CD4-positive, alpha-beta T cell treated with Interleukin-6 for 4 hours (primary cell): Measurements from ENCODE around the gene SAMD1.

Experiments used
- DNase-seq: peaks from one replicate; pipeline ENCODE4 v3.0.0-alpha.2; 2020; ENCODE audit warnings: mixed read lengths

The SAMD1 gene

DNA sequence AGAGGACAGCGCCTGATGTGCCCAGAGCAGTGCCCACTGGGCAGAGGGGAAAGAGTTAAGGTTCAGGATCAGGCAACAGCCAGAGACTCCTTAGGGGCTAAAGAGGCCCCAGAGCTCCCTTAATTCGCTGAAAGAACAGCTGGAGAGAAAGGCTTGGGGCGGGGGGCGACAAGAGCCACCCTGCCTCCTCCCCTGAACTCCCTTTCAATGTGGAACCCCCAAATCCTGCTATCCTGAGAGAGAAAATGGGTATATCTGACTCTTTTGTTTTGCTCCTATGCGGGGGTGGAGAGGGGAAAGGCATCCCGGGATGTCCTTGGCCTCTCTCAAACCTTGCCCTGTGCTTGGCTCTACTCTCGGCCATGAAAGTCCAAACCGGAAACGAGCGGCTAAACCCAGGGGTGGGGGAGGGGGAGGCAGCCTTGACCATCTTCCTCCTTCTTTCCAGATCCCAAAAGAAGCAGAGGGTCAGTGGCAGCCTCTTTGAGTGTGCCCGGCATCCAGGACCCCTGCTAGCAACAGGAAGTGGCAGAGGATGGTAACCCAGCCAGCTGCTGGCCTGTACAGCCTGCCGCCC is 22.3 kb upstream of the SAMD1 start:
- DNase-seq: no peak

DNA sequence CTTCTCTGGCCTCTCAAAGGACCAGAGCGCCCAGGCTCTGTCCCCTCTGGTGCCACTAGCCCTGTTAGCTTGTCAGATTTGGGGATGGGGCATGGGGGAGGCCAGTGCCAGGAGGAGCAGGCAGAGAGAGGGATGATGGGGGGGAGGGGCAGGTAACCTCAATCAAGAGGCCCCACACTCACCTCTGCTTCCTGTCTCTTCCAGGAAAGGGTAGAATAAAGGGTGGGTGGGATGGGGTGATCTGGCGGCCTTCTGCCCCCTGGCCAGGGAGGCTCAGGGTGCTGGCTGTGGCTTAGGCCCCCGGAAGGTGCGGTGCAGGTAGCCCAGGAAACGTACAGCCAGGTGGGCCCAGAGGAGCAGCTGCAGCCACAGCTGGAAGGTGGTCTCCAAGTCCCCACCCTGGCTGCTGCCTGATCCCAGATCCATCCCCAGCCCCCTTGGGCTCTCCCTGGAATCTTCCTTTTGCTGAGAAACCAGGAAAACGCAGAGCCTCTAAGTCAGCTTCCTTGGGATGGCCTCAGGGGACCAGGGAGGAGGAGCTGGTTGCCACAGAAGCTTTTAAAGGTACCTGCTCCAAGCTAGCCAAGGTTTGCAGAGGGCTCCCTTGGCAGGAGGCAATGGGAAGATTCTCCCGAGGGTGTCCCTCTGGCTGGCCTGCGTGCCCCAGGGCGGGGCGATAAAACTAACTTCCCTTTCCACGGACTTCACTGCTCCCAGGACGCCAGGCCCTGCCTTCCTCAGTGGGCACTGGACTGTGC is 21.7 kb upstream of the SAMD1 start:
- DNase-seq: no peak

DNA sequence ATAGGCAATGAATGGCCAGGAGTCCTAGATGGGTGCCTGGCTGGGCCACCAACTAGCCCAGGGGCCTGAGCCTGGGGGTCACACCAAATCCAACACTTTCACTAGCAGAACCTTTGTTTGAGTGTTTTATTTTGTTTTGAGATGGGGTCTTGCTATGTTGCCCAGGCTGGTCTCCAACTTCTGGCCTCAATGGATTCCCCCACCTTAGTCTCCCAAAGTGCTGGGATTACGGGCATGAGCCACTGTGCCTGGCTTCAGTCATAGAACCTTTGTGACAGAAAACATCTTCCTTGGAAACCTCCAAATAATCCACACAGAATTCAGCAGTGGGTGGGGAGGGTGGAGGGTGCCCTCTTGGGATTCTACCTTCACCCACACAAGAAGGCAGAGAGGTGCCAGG is 20.9 kb upstream of the SAMD1 start:
- DNase-seq: no peak

DNA sequence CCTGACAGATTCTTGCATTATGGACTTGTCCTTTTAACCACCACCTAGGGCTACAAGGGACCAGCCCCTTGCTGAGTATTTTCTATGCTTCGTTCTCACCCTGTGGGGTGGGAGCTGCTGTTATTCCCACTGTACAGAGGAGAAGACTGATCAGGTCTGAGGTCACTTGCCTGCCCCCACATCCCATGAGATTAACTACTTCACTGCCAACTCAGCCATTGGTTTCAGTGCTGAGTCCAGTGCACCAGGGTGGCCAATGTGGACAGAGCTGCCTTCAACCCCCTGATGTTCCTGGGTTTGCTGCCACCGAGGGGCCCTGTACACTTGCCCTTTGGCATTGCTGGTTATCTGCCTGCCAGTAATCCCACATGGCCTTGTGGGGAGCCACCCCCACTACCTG is 20.1 kb upstream of the SAMD1 start:
- DNase-seq: no peak

DNA sequence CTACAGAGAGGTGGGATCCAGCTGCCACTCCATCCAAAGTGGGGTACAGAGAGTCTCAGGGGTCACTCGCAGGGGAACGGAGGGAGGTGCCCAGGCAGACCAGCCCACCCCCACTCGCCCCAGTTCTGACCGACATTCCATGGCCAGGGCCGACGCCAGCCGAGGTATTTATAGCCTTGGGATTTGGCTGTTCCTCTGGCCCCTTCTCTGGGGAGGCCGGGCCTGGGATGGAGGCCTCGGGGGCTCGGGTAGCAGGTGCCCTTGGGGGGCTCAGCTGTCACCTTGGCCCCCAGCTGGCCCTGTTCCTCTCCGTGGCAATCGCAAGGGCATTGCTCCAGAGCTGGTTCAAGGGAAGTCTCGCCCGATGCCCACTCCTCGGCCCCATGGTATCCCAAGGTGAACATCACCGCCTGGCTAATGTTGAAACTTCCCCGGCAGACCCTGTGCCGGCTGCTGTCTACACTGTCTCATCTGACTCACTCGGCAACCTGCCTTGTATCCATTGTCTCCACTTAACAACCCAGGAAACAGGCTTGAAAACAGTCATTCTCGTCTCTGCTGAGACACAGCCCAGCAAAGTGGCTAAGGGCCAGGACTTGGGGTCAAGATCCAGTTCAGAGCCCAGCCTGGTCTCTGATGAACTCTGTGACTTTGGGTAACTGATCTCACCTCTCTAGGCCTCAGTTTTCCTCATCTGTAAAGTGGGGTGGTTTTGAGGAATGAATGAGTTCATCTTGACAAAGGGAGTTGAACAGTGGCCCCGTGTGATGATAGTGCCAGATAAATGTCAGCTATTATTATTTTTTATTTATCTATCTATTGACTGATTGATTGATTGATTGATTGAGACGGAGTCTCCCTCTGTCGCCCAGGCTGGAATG is 17.3 kb upstream of the SAMD1 start:
- DNase-seq: no peak

DNA sequence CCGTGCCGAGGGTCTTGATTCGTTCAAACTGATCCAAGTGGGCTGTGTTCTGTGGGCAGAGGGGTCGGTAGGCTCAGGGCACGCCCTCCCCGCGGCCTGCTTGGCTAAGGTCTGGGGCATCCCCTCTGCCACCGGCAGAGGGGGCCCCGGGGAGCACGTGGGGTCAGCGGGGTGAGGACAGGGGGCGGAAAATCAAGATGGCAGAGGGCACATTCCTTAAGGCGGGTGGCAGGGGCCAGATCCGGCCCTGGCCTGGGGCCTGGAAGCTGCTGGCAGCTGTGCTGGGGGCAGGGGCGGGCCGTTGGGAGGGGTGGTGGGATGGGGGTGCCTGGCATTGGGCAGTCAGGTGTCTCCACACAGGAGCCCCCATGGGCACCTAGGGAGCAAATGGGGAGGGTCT is 16.3 kb upstream of the SAMD1 start:
- no peak for DNase-seq

DNA sequence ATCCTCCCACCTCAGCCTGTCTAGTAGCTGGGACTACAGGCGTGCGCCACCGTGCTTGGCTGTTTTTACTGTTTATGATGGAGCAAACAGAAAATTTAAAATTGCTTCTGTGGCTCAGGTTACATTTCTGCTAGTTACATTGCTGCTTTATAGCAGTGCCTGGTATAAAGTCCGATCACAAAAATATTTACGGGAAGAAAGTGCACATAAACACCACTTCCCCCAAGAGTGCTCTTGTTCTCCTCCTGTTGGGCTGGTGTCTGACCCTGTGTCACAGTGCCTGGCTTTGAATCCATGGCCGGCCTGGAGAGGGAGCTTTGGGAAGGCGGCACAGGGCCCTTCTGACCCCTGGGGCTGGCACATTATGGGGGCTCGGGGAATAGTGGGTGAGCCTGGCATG is 15.1 kb upstream of the SAMD1 start:
- no peak for DNase-seq

DNA sequence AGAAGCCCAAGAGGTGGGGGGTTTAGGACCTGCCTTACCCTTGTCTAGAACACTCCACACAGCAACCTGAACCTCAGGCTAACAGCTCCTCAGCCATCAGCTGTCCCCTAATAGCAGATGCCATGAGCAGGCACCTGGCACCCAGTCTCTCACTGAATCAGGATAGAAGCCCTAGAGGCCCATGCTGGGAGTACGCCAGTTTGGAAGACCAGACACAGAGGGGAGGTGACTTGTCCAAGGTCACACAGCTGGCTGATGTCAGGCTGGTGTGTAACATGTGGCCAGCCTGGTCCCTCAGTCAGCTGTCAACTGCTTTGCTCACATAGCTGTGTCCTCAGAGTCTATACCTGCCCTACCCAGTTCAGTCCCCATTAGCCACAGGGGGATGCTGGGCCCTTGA is 12.8 kb upstream of the SAMD1 start:
- no peak for DNase-seq

DNA sequence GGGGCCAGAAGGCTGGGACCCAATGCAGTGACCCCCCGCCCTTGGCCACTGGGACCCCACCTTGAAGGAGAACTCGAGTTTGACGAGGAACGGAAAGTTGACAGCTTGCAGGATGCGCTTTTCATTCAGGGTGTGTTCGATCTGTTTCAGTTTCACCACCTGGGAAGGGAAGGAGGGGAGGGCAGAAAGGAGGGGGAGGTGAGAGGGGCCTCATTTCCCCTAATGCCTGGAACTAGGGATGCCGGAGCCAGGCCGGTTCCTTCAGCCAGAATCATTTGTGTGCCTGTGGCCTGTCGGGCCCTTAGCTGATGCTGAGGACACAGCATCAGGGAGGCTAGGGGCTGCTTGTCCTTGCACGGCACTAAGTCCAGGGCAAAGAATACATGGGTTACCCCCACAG is 12.2 kb upstream of the SAMD1 start:
- no peak for DNase-seq

DNA sequence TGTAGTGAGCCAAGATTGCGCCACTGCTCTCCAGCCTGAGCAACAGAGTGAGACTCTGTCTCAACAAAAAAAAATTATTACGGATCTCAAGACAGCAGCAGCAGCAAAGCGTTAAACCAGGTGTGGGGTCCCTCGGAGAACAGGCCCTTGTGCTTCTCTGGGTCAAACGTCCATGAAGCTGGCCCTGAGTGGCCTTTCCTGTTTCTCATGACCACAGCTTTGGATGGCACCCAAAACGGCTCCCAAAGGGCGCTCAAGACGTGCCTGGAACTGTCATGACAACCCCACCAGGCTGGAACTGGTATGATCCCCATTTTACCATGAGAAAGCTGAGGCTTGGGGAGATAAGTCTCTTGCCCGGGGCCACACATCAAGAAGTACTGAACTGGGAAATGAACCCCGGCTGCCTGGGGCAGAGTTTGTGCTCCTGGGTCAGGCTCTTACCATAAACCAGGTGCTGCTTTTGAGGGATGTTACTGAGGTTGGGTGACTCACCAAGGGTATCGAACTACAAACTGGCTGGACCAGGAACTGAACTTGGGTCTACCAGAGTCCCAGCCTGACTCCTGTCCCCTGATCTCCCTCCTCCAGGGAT is 11.6 kb upstream of the SAMD1 start:
- no peak for DNase-seq

DNA sequence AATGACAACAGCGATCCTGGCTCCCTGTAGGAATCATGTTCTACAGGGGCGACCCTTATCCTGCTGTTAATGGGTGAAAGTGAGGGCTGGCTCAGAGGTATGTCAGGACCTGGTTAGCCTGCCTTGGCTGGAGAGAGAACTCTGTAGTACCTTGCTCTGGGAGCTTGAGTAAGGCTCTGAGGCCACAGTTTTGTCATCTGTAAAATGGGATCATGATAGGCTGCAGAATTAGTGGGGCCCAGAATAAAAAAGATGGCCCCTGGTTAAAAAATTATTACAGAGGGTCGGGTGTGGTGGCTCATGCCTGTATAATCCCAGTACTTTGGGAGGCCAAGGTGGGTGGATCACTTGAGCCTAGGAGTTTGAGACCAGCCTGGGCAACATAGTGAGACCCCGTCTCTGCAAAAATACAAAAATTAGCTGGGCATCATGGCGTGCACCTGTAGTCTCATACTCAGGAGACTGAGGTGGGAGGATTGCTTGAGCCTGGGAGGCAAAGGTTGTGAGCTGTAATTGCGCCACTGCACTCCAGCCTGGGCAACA is 10.5 kb upstream of the SAMD1 start:
- no peak for DNase-seq

DNA sequence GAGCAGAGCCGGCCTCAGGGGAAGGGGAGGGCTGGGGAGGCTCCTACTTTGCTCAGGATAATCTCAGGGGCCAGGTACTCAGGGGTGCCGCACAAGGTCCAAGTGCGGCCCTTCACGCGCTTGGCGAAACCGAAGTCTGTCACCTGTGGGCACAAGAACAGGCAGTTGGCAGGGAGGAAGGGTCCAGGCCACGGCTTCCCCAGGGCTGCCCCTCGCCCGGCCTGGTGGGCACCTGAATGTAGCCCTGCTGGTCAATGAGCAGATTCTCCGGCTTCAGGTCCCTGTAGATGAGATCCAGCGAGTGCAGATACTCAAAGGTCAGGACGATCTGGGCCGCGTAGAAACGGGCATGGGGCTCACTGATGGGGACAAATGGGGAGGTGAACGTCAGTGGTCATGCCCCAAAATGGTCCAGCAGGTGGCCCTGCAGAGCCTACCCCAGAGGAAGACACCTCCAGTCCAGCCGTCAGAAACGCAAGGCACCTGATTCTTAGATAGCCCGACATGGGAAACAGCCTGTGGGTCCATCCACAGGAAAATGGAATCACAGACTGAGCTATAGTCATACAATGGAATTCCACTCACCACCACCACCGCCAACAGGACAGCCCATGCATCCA is 7.1 kb upstream of the SAMD1 start:
- no peak for DNase-seq

DNA sequence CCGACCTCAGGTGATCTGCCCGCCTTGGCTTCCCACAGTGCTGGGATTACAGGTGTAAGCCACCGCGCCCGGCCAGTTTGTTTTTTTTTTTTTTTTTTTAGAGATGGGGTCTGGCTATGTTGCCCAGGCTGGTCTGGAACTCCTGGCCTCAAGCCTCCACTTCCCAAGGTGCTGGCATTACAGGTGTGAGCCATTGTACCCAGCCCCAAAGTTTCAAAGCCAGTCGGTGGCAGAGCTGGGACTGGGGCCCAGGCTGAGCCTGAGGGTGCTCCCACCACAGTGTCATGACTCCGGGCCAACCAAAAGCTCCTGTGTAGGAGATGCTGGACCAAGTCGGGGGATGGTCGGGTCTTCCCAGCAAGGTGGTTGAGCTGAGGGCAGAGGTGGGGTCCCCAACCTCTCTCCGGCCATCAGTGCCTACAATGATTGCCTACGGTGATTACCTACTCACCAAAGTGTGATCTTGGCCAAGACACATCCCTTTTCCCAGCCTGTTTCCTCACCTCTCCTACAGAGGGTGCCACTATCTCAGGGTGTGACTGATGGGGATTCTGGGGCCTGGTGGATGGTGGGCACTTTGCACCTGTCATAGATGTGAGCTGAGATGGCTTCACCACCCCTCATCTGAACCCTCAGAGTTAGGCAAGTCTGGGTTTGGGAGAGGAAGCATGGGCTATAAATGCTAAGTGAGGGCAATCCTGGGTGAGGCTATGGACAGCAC is 5.9 kb upstream of the SAMD1 start:
- DNase-seq: no peak

DNA sequence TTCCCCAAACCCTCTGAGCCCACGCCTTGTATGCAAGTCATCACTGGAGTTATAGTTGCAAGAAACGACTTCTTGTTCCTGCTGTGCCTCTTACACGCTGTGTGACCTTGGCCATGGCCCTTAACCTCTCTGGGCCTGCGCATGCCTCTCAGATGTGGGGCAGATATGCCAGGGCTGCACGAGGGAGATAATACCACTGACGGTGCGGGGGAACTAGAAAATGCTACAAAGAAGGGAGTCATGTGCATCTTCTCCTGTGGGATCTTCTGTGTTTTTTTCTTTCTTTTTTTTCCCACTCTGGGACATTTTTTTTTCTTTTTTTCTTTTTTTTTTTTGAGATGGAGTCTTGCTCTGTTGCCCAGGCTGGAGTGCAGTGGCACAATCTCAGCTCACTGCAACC is 4.3 kb upstream of the SAMD1 start:
- DNase-seq: no peak

DNA sequence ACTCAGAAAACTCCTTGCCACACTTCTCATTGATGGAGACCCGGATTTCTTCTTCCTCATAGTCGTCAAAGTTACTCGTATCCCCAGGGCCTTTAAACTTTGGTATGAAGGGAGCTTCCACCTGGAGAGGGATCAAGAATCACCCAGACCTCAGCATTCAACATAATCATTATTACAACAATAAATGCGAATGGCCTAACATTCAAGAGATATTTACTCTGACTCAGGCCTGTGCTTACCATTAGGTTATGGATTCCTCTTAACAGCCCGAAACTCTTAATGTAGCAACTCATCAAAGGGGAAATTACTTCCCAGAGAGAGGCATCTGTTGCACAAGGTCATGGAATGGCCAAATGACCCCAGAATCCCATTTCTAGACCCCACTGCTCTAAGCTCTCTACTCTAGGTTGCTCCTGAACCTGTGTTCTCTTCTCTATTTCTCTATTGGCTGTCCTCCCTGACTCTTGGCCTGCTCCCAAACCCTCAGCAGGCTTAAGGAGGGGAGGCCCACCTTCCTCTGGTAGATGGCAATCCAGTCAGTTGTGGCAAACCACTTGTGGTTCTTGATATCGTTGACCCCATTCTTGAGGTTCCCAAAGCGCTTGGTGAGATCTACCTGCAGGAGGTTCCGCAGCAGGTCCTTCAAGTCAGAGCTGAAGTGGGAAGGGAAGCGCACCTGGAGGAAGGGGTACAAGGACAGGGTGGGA is 2.7 kb upstream of the SAMD1 start:
- no peak for DNase-seq

DNA sequence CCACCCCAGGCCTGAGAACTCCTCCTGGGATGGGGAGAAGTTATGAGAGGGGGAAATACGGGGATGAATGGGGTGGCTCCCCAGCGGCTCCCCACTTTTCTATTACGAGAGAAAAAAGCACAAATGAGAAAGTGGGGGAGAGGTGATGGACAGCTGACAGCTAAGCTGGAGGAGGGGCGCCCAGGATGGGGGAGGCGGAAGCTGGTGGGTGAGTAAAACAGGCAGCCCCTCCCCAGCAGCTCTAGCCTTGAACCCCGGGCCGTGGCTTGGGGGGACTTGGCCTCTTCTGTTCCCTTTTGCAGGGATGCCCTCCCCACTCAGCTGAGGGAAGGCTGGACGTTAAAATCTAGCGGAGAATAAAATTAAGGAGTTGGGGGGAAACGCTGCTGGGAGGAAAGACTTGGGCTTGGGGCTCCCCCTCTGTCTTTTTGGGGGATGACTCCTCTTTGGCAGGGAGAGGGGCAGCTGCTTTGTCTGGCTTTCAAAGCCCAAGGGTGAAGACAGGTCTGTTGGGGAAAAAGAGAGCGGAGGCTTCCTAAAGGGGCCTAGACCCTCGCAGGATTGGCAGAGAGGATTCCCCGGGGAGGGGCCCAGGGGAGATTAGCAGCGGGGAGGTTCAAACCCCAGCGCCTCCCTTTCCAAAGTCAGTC is 1.4 kb upstream of the SAMD1 start:
- DNase-seq: peak; percentile 72

DNA sequence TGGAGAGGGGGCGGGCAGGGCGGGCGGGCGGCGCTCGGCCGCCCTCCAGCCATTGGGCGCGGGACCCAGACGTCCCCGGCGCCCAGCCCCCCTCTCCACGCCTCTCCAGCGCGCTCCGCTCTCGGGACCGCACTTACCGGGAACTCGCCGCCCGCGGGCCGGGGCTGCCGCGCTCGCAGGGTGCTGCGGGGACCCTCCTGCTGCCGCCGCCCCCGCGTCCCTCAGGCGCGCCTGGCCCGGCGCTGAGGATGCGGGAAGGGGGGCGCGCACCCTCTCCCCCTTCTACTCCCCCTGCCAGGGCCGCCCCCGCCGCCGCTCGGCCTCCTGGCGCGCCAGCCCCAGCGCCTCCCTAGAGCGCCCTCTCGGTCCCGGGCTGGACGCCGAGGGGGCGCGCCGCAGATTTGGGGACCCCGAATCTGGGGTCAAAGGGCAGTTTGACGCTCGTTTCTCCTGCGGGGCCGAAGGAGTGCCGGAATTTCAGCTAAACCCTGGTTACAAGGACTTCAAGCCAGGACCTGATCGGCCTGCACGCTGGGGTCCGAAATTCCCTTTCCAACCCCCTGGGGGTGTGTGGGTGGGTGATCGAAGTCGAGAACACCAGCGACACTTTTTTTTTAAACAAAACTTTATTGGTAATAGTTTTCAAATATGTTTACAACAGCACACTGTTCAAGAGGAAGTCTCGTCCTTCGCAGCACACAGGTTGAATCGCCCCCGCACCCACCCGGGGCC is 696 bp upstream of the SAMD1 start:
- peak; percentile 60 for DNase-seq

DNA sequence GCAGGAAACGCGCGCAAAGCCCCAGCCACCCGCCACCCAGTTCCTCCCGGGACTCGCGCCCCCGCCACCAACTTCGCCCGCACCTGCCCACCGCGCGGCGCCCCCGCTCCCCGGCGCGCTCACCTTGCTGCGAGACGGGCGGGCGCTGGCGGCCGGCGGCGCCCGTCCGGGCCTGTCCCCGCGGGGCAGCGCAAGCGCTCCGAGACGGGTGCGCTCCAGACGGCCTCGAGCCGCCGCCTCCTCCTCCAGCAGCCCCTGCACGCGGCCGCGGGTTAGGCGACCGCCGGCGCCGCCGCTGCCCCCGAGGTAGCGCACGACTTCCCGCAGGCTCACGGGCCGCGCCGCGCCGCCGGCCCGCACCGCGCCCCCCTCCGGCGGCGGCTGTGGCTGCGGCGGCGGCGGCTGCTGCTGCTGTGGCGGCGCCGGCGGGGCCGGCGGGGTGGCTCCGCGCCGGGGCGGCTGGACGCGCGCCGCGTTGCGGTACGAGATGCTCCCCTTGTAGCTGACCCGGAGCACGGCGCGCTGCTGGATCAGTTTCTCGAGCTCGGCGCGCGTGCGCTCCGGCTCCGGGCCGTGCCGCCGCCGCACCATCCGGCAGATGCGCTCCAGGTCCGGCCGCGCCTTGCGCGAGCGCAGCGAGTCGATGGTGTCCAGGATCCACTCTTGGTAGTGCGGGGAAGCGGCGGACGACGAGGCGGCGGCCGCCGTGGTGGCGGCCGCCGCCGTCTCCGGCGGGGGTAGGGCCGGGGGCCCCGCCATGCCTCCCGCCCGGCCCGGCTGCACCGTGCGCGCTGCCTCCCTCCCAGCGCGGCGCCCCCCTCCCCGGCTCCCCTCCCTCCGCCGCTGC is 666 bp downstream of the SAMD1 start:
- peak; percentile 64 for DNase-seq

DNA sequence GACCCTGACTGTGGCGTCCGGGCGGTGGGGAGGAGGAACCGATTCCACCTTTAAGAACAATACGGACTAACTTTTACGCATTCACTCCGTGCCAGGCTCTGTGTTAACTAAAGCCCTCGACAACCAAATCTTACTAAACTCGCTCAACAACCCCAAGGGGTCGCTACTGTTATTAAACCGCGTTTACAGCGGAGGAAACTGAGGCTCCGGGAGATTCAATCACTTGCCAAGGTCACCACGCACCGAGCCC is 1.2 kb downstream of the SAMD1 start:
- peak; percentile 44 for DNase-seq
